Ovary (tissue), 3 donors: ENCODE measurements around the gene ADRA2A.

Source experiments
- EP300 ChIP-seq: sonication (generic); formaldehyde crosslinking; IDR thresholded peaks from one replicate; pipeline ENCODE4 v1.6.1; 2017; ENCODE audit warnings: antibody characterized with exemption
- TF ChIP-seq, protein P1 (sequence below), 3 donors: fragments of 450-650 bp in 2 of 3; fragments of 200-600 bp in 1 of 3; IDR thresholded peaks; one replicate each; pipeline versions ENCODE4 v1.5.1 to v1.8.0; 2016 to 2022; ENCODE audit warnings: antibody characterized with exemption in 3 of 3, mild to moderate bottlenecking in 1 of 3
- donor health status: DM: no; HTN: no; CAD: no.

- TF ChIP-seq, protein P1, sequence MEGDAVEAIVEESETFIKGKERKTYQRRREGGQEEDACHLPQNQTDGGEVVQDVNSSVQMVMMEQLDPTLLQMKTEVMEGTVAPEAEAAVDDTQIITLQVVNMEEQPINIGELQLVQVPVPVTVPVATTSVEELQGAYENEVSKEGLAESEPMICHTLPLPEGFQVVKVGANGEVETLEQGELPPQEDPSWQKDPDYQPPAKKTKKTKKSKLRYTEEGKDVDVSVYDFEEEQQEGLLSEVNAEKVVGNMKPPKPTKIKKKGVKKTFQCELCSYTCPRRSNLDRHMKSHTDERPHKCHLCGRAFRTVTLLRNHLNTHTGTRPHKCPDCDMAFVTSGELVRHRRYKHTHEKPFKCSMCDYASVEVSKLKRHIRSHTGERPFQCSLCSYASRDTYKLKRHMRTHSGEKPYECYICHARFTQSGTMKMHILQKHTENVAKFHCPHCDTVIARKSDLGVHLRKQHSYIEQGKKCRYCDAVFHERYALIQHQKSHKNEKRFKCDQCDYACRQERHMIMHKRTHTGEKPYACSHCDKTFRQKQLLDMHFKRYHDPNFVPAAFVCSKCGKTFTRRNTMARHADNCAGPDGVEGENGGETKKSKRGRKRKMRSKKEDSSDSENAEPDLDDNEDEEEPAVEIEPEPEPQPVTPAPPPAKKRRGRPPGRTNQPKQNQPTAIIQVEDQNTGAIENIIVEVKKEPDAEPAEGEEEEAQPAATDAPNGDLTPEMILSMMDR (IDR thresholded peaks at IDR 0.05), result no peak
- TF ChIP-seq EP300, result no peak
Observed at GRCh38 chr10:111078505-111079185, 1.8 kb downstream of the ADRA2A start.
